ENCODE results near the gene DNAAF8. TPM values are rescaled to one million over a fixed set of nuclear protein-coding genes. Genes with fewer than 3 reads are reported as not detected.

Gene DNAAF8
- total and polyA plus RNA-seq, 2 experiments from 2014 or later: 0.07 to 0.77 TPM

- Histone ChIP-seq H3K4me1 (ENCODE audit: low read depth) (peaks cover 4% of the 10 kb centered on the region), H3K4me3 (peak overlapping the region; percentile 49), H3K9me3 (ENCODE audit: low read depth) (no peaks in the 10 kb centered on the region), H3K36me3 (peaks cover 18% of the 10 kb centered on the region), H3K27me3 (no peaks in the 10 kb centered on the region), H3K27ac (peak overlapping the region; percentile 86)
- no peak for TF ChIP-seq CTCF (IDR thresholded peaks at IDR 0.05; ENCODE audit: low read depth, low read length)
- DNase-seq (ENCODE audit: low read depth in 1 of 2, low spot score in 1 of 2): peak; percentile 42 to 81
These were observed 40.2 kb upstream of the DNAAF8 start for GRCh38 chr16:4693956-4694641.

- Histone ChIP-seq H3K36me3 (peaks cover 24% of the 10 kb centered on the region), H3K4me1 (ENCODE audit: low read depth) (peaks cover 4% of the 10 kb centered on the region), H3K27ac (peak overlapping the region; percentile 86), H3K4me3 (peak overlapping the region; percentile 49), H3K9me3 (ENCODE audit: low read depth) (no peaks in the 10 kb centered on the region), H3K27me3 (no peaks in the 10 kb centered on the region)
- no peak for TF ChIP-seq CTCF (IDR thresholded peaks at IDR 0.05; ENCODE audit: low read depth, low read length)
- DNase-seq (ENCODE audit: low read depth in 1 of 2, low spot score in 1 of 2): peak in 1 of 2 donors; percentile 11
These were observed 39.5 kb upstream of the DNAAF8 start for GRCh38 chr16:4694642-4695451.

GRCh38 chr16:4695473-4696171 lies 38.7 kb upstream of the DNAAF8 start:
- peaks cover 27% of the 10 kb centered on the region for H3K36me3 ChIP-seq
- no peaks in the 10 kb centered on the region for H3K27me3 ChIP-seq
- H3K9me3 ChIP-seq (ENCODE audit: low read depth): no peaks in the 10 kb centered on the region
- no peak for DNase-seq (ENCODE audit: low read depth in 1 of 2, low spot score in 1 of 2)
- H3K4me1 ChIP-seq (ENCODE audit: low read depth): peaks cover 4% of the 10 kb centered on the region
- H3K27ac ChIP-seq: peak overlapping the region; percentile 29
- no peak overlapping the region for H3K4me3 ChIP-seq
- TF ChIP-seq CTCF (IDR thresholded peaks at IDR 0.05; ENCODE audit: low read depth, low read length): no peak

- DNase-seq (ENCODE audit: low read depth in 1 of 2, low spot score in 1 of 2): peak in 1 of 2 donors; percentile 50
- Histone ChIP-seq H3K27me3 (no peaks in the 10 kb centered on the region), H3K36me3 (peaks cover 31% of the 10 kb centered on the region), H3K27ac (peak overlapping the region; percentile 65), H3K4me3 (no peak overlapping the region), H3K9me3 (ENCODE audit: low read depth) (no peaks in the 10 kb centered on the region), H3K4me1 (ENCODE audit: low read depth) (peaks cover 4% of the 10 kb centered on the region)
- TF ChIP-seq CTCF (IDR thresholded peaks at IDR 0.05; ENCODE audit: low read depth, low read length): no peak
These were observed 38.0 kb upstream of the DNAAF8 start for GRCh38 chr16:4696172-4696904.
